Pulmonary artery endothelial cell (primary cell): ENCODE measurements around the gene KCNG2. TPM values are rescaled to one million over a fixed set of nuclear protein-coding genes. Genes with fewer than 3 reads are reported as not detected.

Experiments used
- DNase-seq: peaks from one replicate; pipeline ENCODE4 v3.0.0-alpha.2; 2011; ENCODE audit warnings: low read depth, low spot score
- total RNA-seq: library from RNA; depleted of rRNA; stranded (reverse); fragments of >200 nt; gene quantifications from 2 replicates; pipeline ENCODE4 v1.2.3, GENCODE V29; 2014

KCNG2 gene
- total RNA-seq, 1 donor from 2014 or later = not detected

DNA sequence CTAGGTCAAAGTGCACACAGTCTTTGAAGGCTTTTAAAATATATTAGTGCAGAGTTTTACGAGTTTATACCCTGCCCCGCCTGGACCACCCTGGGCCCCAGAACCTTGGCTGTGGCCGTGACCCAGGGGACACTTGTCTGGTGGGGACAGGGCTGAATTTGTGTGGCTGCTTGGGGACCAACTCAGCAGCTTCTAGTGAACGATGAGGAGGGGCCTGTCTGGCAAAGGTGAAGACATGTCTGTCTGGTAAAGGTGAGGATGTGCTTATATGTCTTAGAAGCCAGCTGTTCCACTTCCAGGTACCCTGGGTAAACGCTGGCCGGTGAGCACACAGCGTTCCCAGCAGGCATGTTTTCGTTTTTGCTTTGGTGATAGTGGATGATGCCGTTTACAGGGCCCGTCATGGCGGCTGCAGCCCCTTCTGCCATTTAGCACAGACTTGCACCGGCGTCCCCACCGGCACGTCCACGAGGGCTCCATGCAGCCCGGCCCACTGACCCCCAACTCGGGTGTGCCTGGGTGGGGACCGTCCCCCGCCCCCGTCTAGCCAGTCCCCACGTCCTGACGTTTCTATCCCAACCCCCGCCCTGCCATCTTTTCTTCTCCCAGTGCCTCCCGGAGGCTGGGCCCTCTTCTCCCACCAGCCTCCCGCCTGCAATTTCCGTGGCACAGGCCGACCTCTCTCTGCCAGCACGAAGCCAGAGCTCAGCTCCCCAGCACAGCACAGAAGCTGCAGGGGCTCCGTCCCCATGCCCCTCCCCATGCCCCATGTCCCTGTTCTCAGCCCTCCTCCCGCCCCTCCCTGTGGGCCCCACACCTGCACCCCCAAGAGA lies 85.9 kb downstream of the KCNG2 start:
- DNase-seq = no peak

DNA sequence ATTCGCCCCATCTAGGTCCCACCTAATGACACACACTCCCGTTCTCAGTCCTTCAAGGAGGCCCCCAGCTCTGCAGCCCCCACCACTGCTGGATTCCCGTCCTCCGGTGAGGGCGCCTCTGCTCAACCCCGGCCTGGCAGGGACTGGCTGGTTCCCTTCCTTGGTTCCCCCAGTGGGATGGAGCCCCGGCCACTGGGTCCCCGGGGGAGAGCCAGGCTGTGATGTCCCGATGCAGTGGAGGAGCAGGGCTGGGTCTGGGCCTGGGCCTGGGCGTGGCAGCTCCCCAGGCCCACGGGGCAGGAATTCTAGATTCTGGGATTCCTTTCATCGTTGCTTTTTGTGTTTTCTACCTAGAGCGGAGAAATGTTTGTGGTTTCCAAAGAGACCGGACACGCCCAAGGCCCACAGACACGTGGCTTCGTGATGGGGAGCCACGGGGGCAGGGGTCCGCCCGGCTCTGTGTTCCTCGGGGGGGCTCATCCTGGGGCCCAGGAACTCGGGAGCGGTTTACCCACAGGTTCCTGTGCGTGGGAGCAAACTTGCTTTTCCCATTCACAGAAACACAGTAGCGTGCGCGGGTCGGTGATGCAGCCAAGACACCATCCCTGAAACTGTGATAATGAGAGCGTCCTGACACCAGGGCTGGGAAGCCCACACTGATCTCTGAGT lies 86.7 kb downstream of the KCNG2 start:
- no peak for DNase-seq

DNA sequence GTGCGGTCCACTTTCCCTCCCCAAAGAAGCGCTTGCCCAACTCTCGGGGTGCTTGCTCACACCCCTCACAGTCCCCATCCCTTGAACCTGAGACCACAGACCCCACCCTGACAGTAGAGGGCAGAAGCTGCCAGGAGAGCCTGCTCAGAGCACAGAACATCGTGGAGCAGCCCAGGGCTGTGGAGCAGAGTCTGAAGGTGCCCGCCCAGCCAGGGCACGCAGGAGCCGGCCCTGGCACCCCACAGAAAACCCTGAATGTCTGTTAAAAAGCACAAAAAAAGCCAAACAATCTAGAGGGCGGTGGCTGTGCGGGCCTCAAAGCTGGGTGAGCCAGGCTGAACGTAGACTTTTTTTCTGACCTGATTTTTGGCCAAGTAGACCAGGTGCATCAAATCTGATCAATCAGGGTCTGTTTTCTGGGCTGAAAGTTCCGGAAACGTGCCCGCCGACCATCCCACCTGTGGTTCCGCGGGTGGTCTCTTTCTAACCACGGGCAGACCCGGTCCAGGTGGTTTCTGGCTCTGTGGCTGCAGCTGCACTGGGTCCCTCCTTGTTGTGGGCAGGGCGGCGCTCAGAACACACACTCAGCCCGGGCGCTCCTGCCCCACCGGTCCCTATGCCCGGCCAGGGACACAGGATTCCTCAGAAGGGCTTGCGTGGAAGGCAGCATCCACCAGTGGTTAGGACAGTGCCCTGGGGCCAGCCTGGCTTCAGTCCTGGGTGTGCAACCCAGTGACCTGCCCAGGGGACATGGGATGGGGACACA lies 87.4 kb downstream of the KCNG2 start:
- no peak for DNase-seq

DNA sequence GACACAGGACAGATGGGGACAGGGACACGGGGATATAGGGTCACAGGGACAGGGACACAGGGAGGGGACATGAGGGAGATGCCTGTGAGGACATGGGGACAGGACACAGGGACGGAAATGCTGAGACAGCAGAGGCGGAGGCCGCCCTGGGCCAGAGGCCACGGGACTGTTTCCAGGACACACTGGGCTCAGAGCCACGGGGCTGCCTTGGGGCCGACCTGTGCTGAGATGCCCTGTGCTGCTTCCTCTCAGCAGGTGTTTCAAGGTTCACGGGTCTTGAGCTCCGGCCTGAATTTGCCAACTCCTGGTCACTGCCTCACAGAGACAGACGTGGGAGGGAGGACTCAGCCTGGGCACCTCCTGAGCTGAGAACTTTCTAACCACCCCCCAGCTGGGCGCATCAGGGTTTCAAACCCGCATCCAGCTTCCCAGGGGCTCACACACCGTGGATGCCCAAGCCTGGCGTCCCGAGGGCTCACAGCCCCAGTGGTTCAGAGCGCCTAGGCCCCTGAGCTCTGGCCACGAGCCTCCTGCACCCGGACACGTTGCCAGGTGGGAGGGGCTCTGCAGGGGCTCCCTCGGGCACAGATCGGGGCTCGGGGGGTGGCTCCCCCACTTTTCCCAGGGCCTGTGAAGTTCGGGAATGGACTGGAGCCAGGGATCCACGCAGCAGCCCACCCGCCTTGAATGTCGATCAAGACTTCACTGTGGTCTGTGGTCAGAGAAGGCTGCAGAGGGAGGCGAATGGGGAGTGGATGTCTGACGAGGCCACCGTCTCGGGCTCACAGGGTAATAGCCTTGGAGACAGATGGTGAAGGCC lies 89.7 kb downstream of the KCNG2 start:
- no peak for DNase-seq

DNA sequence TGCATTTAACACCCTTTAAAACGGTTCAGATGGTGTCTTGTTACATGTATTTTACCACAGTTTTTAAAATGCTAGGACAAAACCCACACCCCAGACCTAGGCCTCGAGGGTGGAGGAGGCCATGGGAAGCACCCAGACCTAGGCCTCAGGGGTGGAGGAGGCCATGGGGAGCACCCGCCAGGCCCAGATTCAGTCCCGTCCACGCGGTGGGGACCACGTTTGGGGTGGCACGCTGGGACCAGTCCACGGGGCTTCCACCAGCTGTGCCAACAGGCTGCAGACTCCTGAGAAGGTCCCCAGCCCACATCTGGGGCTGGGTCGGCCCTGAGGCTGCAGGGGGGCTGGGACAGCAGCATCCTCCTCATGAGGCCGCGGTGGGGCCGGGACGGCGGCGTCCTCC lies 90.3 kb downstream of the KCNG2 start:
- DNase-seq = no peak

DNA sequence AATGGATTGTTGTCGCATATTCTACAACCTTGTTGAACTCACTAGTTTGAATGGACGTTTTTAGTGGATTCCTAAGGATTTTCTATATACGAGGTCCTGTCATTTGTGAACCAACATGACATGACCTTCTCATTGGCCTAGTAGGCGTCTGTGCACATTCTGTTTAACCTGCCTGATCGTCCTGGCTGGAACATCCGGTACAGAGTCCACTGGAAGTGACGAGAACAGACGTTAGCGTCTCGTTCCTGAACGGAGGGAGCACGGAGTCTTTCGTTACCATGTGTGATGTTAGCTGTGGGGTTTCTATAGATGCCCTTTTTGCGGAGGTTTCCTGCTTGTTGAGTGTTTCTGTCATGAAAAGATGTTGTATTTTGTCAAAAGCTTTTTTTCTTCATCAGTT lies 91.8 kb downstream of the KCNG2 start:
- DNase-seq = no peak

DNA sequence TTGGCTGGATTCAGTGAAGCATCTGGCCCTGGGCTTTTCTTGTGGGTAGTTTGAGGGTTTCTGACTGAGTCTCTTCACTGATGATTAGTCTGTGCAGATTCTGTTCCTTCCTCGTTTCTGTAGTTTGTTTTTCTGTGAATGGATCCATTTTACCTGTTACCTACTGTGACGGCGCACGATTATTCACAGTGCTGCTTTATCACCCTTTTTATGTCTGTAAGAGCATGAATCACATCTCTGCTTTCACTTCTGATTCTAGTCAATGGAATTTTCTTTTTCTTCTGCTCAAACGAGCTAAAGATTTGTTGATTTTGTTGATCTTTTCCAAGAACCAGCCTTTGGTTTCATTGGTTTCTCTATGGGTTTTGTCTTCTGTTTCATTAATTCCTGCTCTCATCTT lies 92.9 kb downstream of the KCNG2 start:
- DNase-seq = no peak

DNA sequence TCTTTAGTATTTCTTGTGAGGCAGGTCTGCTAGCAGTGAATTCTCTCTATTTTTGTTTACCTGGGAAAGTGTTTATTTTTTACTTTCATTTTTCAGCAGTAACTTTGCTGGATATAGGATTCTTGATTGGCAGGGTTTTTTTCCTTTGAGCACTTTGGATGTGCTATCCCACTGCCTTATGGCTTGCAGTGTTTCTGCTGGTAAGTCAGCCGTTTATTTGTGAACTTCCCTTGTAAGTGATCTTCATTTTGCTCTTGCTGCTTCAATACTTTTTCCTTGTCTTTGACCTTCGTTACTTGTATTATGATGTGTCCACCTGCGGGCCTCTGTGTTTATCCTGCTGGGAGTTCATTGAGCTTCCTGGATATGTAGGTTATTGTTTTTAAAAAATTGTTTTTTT lies 99.0 kb downstream of the KCNG2 start:
- no peak for DNase-seq

DNA sequence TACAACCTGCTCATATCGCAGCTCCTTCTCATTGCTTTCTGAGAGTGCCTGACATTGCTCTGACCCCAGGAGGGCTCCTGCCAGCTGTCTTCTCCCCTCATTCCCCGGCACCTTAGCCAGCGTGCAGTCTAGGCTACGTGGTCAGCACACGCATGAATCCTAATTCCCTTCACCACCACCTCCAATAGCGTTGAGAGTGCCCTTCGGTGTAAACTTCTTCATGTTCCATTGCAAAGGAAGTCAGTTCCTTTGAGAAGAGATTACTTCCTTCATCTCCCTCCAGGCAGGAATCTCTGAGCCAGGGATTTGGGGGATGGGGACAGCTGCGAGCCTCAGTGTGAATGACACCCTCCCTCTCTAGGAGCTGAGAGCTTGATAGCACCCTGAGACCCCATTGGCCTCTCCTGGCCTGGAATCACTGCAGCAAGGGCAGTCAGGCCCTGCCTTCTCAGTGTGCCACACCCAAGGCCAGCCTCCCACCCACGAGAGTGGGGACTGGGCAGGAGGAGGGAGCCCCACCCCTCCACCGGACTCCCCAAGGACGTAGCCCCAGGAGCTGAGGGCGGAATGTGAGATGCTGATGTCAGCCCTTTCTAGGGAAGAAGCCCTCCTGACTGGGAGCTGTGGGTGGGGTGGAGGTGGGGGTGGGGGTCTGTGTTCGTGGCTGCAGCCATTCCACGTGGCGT lies 100.3 kb downstream of the KCNG2 start:
- DNase-seq = no peak

DNA sequence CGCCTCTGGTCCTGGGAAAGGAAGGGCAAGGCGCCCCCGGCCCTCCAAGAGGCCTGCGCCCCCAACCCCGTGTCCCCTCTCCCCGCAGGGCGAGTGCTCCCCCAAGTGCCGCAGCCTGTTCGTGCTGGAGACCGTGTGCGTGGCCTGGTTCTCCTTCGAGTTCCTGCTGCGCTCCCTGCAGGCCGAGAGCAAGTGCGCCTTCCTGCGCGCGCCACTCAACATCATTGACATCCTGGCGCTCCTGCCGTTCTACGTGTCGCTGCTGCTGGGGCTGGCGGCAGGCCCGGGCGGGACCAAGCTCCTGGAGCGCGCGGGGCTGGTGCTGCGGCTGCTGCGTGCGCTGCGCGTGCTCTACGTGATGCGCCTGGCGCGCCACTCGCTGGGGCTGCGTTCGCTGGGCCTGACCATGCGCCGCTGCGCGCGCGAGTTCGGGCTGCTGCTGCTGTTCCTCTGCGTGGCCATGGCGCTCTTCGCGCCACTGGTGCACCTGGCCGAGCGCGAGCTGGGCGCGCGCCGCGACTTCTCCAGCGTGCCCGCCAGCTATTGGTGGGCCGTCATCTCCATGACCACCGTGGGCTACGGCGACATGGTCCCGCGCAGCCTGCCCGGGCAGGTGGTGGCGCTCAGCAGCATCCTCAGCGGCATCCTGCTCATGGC lies 101.3 kb downstream of the KCNG2 start:
- no peak for DNase-seq

DNA sequence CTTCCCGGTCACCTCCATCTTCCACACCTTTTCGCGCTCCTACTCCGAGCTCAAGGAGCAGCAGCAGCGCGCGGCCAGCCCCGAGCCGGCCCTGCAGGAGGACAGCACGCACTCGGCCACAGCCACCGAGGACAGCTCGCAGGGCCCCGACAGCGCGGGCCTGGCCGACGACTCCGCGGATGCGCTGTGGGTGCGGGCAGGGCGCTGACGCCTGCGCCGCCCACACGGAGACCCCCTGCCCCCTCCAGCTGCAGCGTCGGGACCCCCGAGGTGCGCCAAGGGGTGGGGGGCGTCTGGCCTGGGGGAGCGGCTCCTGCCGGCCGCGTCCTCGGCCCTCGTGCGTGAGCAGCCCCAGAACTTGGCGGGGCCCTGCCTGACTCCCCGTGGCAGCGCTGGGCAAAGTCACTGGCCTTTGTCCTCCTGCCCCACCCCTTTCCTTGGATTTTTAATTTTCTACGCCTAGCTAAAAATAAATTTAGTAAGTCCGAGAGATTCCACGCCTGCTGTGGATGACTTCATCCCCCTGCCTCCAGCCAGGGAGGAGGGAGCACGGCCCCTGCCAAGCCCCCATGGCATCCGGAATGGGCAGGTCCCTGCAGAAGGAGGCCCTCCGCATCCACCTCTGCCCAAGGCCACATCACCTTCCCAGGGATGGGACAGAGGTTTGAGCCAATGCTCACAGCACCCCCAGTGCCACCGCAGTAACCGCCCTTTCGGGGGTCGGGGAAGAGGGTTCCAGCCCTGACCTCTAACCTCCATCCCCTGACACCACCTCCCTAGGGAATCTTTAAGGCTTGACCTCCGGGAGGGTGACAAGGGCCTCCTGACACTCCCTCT lies 102.1 kb downstream of the KCNG2 start:
- no peak for DNase-seq

DNA sequence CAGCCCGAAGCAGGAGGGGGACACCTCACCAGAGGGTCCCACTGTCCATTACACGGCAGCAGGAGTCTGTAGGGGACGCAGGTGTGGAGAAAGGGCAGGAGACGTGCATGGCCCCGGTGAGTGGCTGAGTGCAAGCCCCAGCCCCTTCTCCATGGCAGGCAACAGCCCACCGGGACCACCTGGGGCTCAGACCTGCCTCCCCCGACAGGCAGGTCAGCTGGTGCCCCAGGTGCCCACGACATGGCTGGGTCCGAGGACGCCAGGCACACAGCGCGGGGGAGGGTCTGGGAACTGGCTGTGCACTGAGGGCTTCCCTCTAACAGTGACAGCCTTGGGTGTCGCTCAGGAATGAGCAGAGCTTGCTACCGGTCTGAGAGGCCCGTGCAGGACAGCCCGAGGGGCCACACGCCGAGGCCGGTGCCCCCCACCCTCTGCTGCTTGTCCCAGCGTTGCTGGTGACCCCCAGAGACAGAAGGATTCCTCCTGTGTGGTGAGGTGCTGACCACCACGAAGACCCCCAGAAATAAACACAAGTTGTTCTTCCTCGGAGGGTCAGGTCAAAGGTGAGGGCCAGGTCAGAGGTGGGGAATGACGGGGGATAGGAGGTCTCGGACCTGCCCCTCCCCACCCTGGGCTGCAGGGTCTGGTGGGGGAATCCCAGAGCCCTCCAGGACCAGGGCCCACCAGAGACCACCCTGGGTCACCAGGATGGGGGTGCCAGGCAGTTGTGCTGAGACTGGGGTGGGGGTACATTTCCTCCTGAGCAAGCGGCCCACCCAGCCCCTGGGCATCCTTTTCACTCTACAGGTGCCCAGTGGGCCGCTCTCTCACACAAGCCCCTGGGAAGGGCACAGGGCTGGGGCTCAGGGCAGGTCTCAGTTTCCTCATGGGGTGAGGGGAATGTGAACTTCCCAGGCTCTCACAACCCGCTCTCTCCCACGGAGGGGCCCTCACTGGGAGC lies 103.2 kb downstream of the KCNG2 start:
- DNase-seq = no peak

DNA sequence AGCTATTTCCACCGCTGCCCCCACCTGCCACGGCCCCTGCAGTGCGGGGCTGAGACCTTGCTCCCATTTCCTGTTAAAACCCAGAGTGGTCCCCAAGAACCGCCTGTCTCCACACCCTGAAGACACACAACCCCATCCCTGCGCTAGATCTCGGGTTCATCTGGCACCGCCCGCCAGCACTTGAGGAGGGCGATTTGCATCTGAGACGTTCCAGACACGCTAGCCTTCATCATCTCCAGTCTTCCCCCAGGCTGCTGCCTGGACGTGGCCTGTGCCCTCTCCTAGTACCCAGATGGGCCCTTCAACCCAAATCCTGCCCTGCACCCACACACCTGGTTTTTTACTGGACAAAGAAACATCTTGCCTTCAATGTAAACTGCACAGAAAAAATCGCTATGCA lies 103.9 kb downstream of the KCNG2 start:
- DNase-seq = no peak

DNA sequence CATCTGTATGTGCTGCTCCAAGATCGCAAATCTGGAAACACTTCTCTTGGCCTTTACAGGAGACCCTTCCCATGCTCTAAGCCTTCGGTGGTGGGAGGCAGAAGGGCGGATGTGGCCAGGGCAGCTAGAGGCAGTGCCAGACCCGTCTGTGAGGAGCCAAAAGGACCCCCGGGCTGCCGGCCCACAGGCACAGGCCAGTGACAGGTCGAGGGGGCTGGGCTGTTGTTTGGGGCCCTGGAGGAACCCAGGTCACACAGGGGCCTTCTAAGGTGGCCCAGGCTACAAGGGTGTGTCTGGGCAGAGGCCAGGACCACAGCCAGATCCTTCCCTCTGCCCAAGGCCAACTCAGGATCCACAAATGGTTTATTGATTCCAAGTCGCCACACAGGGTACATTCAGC lies 104.3 kb downstream of the KCNG2 start:
- DNase-seq = no peak

DNA sequence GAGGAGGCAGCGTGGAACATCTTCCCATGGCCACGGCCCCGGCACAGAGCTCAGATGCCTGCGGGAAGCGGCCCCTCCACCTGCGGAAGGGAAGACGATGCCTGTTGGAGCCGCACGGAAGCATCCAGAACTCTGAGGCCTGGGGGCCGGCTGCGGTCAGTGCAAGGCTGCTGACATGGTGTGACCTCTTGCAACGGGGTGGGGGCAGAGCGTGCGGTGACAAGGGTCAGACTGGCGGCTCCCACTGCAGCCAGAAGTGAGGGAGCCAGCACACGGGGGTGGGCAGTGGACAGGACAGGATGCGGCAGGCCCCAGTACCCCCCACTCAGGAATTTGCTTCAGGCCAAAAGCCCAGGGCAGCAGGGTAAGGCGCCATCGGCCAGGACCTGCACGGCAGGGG lies 104.9 kb downstream of the KCNG2 start:
- no peak for DNase-seq

DNA sequence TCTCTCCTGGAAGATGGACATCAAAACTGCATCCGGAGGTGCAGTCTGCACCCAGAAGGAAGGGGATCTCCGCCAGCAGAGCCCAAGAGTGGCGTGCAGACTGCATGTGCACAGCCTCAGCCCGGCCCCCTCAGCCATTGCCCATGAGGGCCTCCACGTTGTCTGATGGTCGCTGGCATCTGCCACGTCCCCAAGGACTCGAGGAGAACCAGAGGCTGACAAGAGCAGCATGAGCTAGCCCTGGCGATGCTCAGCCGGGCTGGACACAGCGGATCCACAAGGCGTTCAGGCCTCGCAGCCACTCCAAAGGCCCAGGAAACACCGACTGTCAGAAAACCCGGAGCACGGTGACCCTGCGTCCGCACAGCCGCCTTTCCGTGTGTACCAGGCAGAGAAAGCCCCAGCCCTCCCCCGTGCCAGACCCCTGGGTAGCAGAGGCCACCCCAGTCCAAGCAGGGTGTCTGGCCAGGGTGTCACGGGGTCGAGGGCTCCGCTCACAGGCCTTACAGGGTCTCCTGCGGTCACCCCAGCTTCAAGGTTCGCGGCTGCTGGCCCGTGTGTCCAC lies 105.4 kb downstream of the KCNG2 start:
- no peak for DNase-seq

DNA sequence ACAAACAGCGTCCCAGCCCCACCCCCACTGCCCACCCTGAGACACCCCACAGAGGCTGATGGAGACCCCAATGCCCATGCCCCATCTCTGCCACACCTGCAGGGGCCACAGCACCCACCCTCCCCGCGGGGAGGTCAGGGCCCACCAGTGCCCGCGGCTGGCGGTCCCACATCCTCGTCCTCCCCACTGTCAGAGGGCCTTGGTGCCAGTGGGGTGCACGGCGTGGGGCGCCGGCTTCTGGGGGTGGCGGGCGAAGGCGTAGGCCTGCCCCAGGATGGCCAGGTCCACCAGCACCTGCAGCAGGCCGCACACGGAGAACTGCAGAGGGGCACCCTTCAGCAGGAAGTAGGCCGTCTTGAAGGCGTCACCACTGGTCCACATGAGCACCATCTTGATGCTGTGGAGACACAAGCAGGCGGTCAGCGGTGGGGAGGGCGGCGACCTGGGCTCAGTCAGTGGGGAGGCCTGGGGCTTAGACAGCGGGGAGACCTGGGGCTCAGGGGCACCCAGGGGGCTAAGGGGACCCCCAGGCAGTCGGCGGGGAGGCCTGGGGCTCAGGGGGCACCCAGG lies 106.1 kb downstream of the KCNG2 start:
- no peak for DNase-seq
